ENCODE results near the gene RIN3.

RIN3 gene

GRCh38 chr14:92513204-92513965, at the start of gene RIN3:
Gene RIN3, plus strand, starts transcription at chr14:92513781. Its CDS starts 152 bp downstream, at chr14:92513933.
- POLR2A ChIA-PET (ENCODE audit: low non-redundant PET) = no interaction called here
- peak; percentile 47 for DNase-seq (ENCODE audit: low spot score)
- CTCF ChIA-PET = interaction anchor here (0.6 to 0.7 kb wide), 3 partner anchors 40 to 626 kb away, joined by 3 to 5 read pairs (median 3); no protein-coding TSS in a partner anchor
- TF ChIP-seq CTCF (conservative IDR thresholded peaks at IDR 0.05; ENCODE audit: low read depth) = no peak
- H3K27ac ChIP-seq = no peak within 1 kb of the TSS

- ChIA-PET CTCF (no interaction called here), POLR2A (ENCODE audit: low non-redundant PET) (no interaction called here)
- no peak for DNase-seq (ENCODE audit: low spot score)
- no peak overlapping the region for H3K27ac ChIP-seq
- TF ChIP-seq CTCF (conservative IDR thresholded peaks at IDR 0.05; ENCODE audit: low read depth) = no peak
Measured at GRCh38 chr14:92464156-92464555, 49.4 kb upstream of the RIN3 start.

- no peak overlapping the region for H3K27ac ChIP-seq
- TF ChIP-seq CTCF (conservative IDR thresholded peaks at IDR 0.05; ENCODE audit: low read depth) = no peak
- no peak for DNase-seq (ENCODE audit: low spot score)
- POLR2A ChIA-PET (ENCODE audit: low non-redundant PET) = no interaction called here
- CTCF ChIA-PET = no interaction called here
Measured at GRCh38 chr14:92464716-92465115, 48.9 kb upstream of the RIN3 start.

- POLR2A ChIA-PET (ENCODE audit: low non-redundant PET) = no interaction called here
- no peak for DNase-seq (ENCODE audit: low spot score)
- H3K27ac ChIP-seq = no peak overlapping the region
- CTCF ChIA-PET = no interaction called here
- TF ChIP-seq CTCF (conservative IDR thresholded peaks at IDR 0.05; ENCODE audit: low read depth) = no peak
Measured at GRCh38 chr14:92465353-92466055, 48.1 kb upstream of the RIN3 start.

GRCh38 chr14:92466059-92466458, 47.5 kb upstream of the RIN3 start:
- ChIA-PET POLR2A (ENCODE audit: low non-redundant PET) (no interaction called here), CTCF (interaction anchor here (0.6 kb wide), 1 partner anchor 249 kb away, joined by 3 read pairs; no protein-coding TSS in a partner anchor)
- DNase-seq (ENCODE audit: low spot score) = no peak
- no peak for TF ChIP-seq CTCF (conservative IDR thresholded peaks at IDR 0.05; ENCODE audit: low read depth)
- no peak overlapping the region for H3K27ac ChIP-seq

GRCh38 chr14:92469515-92469914, 44.1 kb upstream of the RIN3 start:
- no peak for DNase-seq (ENCODE audit: low spot score)
- POLR2A ChIA-PET (ENCODE audit: low non-redundant PET) = no interaction called here
- CTCF ChIA-PET = no interaction called here
- no peak for TF ChIP-seq CTCF (conservative IDR thresholded peaks at IDR 0.05; ENCODE audit: low read depth)
- H3K27ac ChIP-seq = no peak overlapping the region
